ENCODE measurements around the gene SIGLECL1. TPM values are rescaled to one million over a fixed set of nuclear protein-coding genes. Genes with fewer than 3 reads are reported as not detected.

Gene SIGLECL1
- polyA plus RNA-seq, 3 donors, result 0.16 TPM; not detected in 2

DNA sequence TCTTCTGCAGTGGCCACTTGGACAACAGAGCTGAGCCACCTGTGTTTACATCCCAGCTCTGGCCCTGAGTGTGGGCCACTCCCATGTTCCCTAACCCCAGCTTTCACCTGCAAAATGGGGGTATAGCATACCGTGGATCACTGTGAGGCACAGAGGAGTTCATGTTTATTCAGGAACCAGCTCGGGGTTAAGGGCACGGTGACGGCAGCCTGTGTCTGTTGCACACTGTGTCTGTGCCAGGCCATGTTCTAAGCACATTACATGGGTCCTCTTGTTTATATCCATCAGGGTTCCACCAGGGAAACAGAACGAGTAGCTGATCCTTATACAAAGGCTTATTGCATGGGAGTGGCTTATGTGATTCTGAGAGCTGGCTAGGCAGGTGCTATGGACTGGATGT is 46.5 kb downstream of the SIGLECL1 start:
- no peak for DNase-seq
- Mint-ChIP-seq H3K4me1 (no peaks in the 10 kb centered on the region), H3K27ac (no peak overlapping the region), H3K27me3 (ENCODE audit: low read depth in 3 of 3) (peaks cover 7 to 29% (median 17%) of the 10 kb centered on the region in 3 donors), H3K36me3 (no peaks in the 10 kb centered on the region), H3K9me3 (peaks cover 0 to 3% (median 3%) of the 10 kb centered on the region in 7 donors), H3K4me3 (no peak overlapping the region)
- Histone ChIP-seq H3K36me3 (replicated peaks in 1 of 2; ENCODE audit: control insufficient read depth in 1 of 2, insufficient read depth in 2 of 2, low read length in 2 of 2) (no peaks in the 10 kb centered on the region), H3K27me3 (ENCODE audit: control insufficient read depth in 2 of 2, insufficient read depth in 2 of 2, low read length in 2 of 2) (no peaks in the 10 kb centered on the region), H3K9me3 (replicated peaks in 1 of 2; ENCODE audit: control insufficient read depth in 1 of 2, insufficient read depth in 1 of 2, low read length in 2 of 2) (no peaks in the 10 kb centered on the region), H3K4me3 (replicated peaks in 1 of 3; ENCODE audit: low read depth in 2 of 3, low read length in 3 of 3) (no peak overlapping the region), H4K20me1 (ENCODE audit: insufficient read depth, low read length) (no peaks in the 10 kb centered on the region), H2AFZ (ENCODE audit: insufficient read depth, low read depth, low read length, poor library complexity, severe bottlenecking) (no peak overlapping the region), H3K4me1 (ENCODE audit: control insufficient read depth in 1 of 2, insufficient read depth in 2 of 2, low read length in 2 of 2) (no peaks in the 10 kb centered on the region), H3K4me2 (replicated peaks; ENCODE audit: extremely low read depth, low read length, poor library complexity, severe bottlenecking) (no peak overlapping the region), H3K79me2 (ENCODE audit: insufficient read depth, low read length) (no peaks in the 10 kb centered on the region), H3K9ac (ENCODE audit: insufficient read depth, low read length, poor library complexity, severe bottlenecking) (no peak overlapping the region), H3K27ac (ENCODE audit: low read depth in 1 of 2, low read length in 2 of 2) (no peak overlapping the region)
- 97% methylated on average over 4 of the region's 5 CpGs for WGBS (ENCODE audit: insufficient coverage)
- intact Hi-C loops (cut with micrococcal nuclease), result loop anchor here in 1 of 2 donors (10.0 kb wide), 1 partner anchor 1073 kb away; no protein-coding TSS in a partner anchor
- no peak for TF ChIP-seq CTCF (IDR thresholded peaks at IDR 0.05)

GRCh38 chr19:51301266-51301665 is 50.4 kb downstream of the SIGLECL1 start:
- Histone ChIP-seq H3K79me2 (ENCODE audit: insufficient read depth, low read length) (no peaks in the 10 kb centered on the region), H3K4me3 (replicated peaks in 1 of 3; ENCODE audit: low read depth in 2 of 3, low read length in 3 of 3) (no peak overlapping the region), H3K4me2 (replicated peaks; ENCODE audit: extremely low read depth, low read length, poor library complexity, severe bottlenecking) (no peak overlapping the region), H3K9ac (ENCODE audit: insufficient read depth, low read length, poor library complexity, severe bottlenecking) (no peak overlapping the region), H3K27me3 (ENCODE audit: control insufficient read depth in 2 of 2, insufficient read depth in 2 of 2, low read length in 2 of 2) (no peaks in the 10 kb centered on the region), H3K9me3 (replicated peaks in 1 of 2; ENCODE audit: control insufficient read depth in 1 of 2, insufficient read depth in 1 of 2, low read length in 2 of 2) (peaks cover 7 to 13% of the 10 kb centered on the region in 2 donors), H3K27ac (ENCODE audit: low read depth in 1 of 2, low read length in 2 of 2) (no peak overlapping the region), H2AFZ (ENCODE audit: insufficient read depth, low read depth, low read length, poor library complexity, severe bottlenecking) (no peak overlapping the region), H3K36me3 (replicated peaks in 1 of 2; ENCODE audit: control insufficient read depth in 1 of 2, insufficient read depth in 2 of 2, low read length in 2 of 2) (no peaks in the 10 kb centered on the region), H3K4me1 (ENCODE audit: control insufficient read depth in 1 of 2, insufficient read depth in 2 of 2, low read length in 2 of 2) (no peaks in the 10 kb centered on the region), H4K20me1 (ENCODE audit: insufficient read depth, low read length) (no peaks in the 10 kb centered on the region)
- WGBS (ENCODE audit: insufficient coverage), result 100% methylated on average over 4 of the region's 7 CpGs
- H3K27ac Mint-ChIP-seq, result no peak overlapping the region
- no peak overlapping the region for H3K4me3 Mint-ChIP-seq
- intact Hi-C loops (cut with micrococcal nuclease), result no loop called here
- H3K36me3 Mint-ChIP-seq, result no peaks in the 10 kb centered on the region
- H3K4me1 Mint-ChIP-seq, result no peaks in the 10 kb centered on the region
- peaks cover 11 to 26% (median 13%) of the 10 kb centered on the region in 3 donors for H3K27me3 Mint-ChIP-seq (ENCODE audit: low read depth in 3 of 3)
- DNase-seq, result no peak
- H3K9me3 Mint-ChIP-seq, result peaks cover 6 to 30% (median 19%) of the 10 kb centered on the region in 7 donors
- no peak for TF ChIP-seq CTCF (IDR thresholded peaks at IDR 0.05)

Data from CD14-positive monocyte (primary cell).